ENCODE measurements around the gene ANKRD45. TPM values are rescaled to one million over a fixed set of nuclear protein-coding genes. Genes with fewer than 3 reads are reported as not detected.

The ANKRD45 gene
- total RNA-seq, 4 donors from 2014 or later: 0.33 TPM; not detected in 3

DNA sequence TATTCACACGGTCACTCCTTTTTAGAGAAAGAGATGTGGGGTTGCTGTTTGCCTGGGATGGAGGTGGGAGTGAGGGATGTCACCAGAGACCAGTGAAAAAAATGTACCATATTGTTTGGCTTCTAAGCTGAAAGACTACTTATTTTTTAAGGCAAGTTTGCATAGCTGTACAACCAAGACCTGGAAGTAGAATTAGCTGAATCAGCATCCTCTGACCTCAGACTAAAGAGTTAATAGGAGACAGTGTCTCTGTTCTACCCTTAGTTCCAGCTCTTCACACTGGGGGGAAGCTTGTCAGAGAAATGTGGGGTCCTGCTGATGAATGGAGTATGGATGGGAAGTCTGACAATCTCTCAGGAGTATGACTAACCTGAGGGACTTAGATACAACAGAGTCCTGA, 108.4 kb downstream of the ANKRD45 start:
- Histone ChIP-seq H3K36me3 (no peaks in the 10 kb centered on the region), H3K4me1 (no peaks in the 10 kb centered on the region), H3K27me3 (no peaks in the 10 kb centered on the region), H3K9me3 (peaks cover 0 to 3% (median under 1%) of the 10 kb centered on the region in 4 donors), H3K27ac (replicated peaks in 1 of 4) (no peak overlapping the region), H3K4me3 (no peak overlapping the region)
- WGBS: 75% methylated on average over 1 of the region's 1 CpG
- no peak for TF ChIP-seq EP300 (IDR thresholded peaks at IDR 0.05)
- TF ChIP-seq, protein P1, sequence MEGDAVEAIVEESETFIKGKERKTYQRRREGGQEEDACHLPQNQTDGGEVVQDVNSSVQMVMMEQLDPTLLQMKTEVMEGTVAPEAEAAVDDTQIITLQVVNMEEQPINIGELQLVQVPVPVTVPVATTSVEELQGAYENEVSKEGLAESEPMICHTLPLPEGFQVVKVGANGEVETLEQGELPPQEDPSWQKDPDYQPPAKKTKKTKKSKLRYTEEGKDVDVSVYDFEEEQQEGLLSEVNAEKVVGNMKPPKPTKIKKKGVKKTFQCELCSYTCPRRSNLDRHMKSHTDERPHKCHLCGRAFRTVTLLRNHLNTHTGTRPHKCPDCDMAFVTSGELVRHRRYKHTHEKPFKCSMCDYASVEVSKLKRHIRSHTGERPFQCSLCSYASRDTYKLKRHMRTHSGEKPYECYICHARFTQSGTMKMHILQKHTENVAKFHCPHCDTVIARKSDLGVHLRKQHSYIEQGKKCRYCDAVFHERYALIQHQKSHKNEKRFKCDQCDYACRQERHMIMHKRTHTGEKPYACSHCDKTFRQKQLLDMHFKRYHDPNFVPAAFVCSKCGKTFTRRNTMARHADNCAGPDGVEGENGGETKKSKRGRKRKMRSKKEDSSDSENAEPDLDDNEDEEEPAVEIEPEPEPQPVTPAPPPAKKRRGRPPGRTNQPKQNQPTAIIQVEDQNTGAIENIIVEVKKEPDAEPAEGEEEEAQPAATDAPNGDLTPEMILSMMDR (IDR thresholded peaks at IDR 0.05): no peak
- no peak for TF ChIP-seq POLR2A (IDR thresholded peaks at IDR 0.05; ENCODE audit: low read depth)
- no peak for TF ChIP-seq POLR2AphosphoS5 (IDR thresholded peaks at IDR 0.05)
- intact Hi-C loops (cut with DNase I): no loop called here
- DNase-seq (ENCODE audit: extremely low spot score): no peak

- intact Hi-C loops (cut with DNase I): no loop called here
- 86% methylated on average over 3 of the region's 3 CpGs for WGBS
These were observed 109.3 kb downstream of the ANKRD45 start for GRCh38 chr1:173560285-173560880.

More at GRCh38 chr1:173560285-173560880, 109.3 kb downstream of the ANKRD45 start:
- Histone ChIP-seq H3K27me3 (no peaks in the 10 kb centered on the region), H3K9me3 (no peaks in the 10 kb centered on the region), H3K27ac (replicated peaks in 1 of 4) (no peak overlapping the region), H3K4me1 (no peaks in the 10 kb centered on the region), H3K36me3 (no peaks in the 10 kb centered on the region), H3K4me3 (no peak overlapping the region)
- TF ChIP-seq POLR2AphosphoS5 (IDR thresholded peaks at IDR 0.05) (no peak), POLR2A (IDR thresholded peaks at IDR 0.05; ENCODE audit: low read depth) (no peak), EP300 (IDR thresholded peaks at IDR 0.05) (no peak)
- TF ChIP-seq, protein P1 (IDR thresholded peaks at IDR 0.05): no peak
- no peak for DNase-seq (ENCODE audit: extremely low spot score)

Other genes starting within 250 kb of the ANKRD45 start
- gene PRDX6, start 192.5 kb downstream of the ANKRD45 start, total RNA-seq: 100 to 1,000 TPM; 319 to 529 (median 375) TPM
- gene SLC9C2, start 66.8 kb downstream of the ANKRD45 start, total RNA-seq: not detected
- not detected for gene TEX50, start 34.5 kb downstream of the ANKRD45 start, total RNA-seq
- gene KLHL20, start 45.1 kb upstream of the ANKRD45 start, total RNA-seq: 10 to 100 TPM; 28.3 to 38.3 (median 33.3) TPM
- 1 to 10 TPM; 5.5 to 9.1 (median 7.7) TPM for gene DARS2, start 154.8 kb upstream of the ANKRD45 start, total RNA-seq
- 1 to 10 TPM; 3.6 to 7.1 (median 5.8) TPM for gene CENPL, start 155.0 kb upstream of the ANKRD45 start, total RNA-seq
- gene GAS5, start 198.1 kb upstream of the ANKRD45 start, total RNA-seq: 100 to 1,000 TPM; 138 to 375 (median 203) TPM
- 1 to 10 TPM; 6.1 to 9.3 (median 7.0) TPM for gene ZBTB37, start 198.5 kb upstream of the ANKRD45 start, total RNA-seq
- gene SERPINC1, start 247.5 kb upstream of the ANKRD45 start, total RNA-seq: not detected